Measurements from ENCODE around the gene SYNJ1.
"Not testable (repeated sequence)": the region's sequence is repeated elsewhere in the genome, so short reads cannot be mapped to it uniquely, and the experiment has no call there.

Gene SYNJ1

GRCh38 chr21:32739946-32740345 lies 12.1 kb upstream of the SYNJ1 start:
- DNase-seq (ENCODE audit: low read depth in 2 of 2), result no peak

GRCh38 chr21:32736083-32736482 lies 8.3 kb upstream of the SYNJ1 start:
- DNase-seq (ENCODE audit: low read depth in 2 of 2), result not testable (repeated sequence)

- DNase-seq (ENCODE audit: low read depth in 2 of 2), result no peak
Observed at GRCh38 chr21:32735524-32735923, 7.7 kb upstream of the SYNJ1 start.

- no peak for DNase-seq (ENCODE audit: low read depth in 2 of 2)
Observed at GRCh38 chr21:32733990-32734613, 6.3 kb upstream of the SYNJ1 start.

- peak in 1 of 2 donors; percentile 30 for DNase-seq (ENCODE audit: low read depth in 2 of 2)
Observed at GRCh38 chr21:32733356-32733755, 5.5 kb upstream of the SYNJ1 start.

GRCh38 chr21:32732544-32732943 lies 4.7 kb upstream of the SYNJ1 start:
- no peak for DNase-seq (ENCODE audit: low read depth in 2 of 2)

- DNase-seq (ENCODE audit: low read depth in 2 of 2), result no peak
Observed at GRCh38 chr21:32728848-32729247, 1.0 kb upstream of the SYNJ1 start.

GRCh38 chr21:32728456-32728839 lies 635 bp upstream of the SYNJ1 start:
- DNase-seq (ENCODE audit: low read depth in 2 of 2), result no peak

GRCh38 chr21:32726839-32727686 lies 750 bp downstream of the SYNJ1 start:
- no peak for DNase-seq (ENCODE audit: low read depth in 2 of 2)

GRCh38 chr21:32719085-32719484 lies 8.7 kb downstream of the SYNJ1 start:
- DNase-seq (ENCODE audit: low read depth in 2 of 2), result no peak

- no peak for DNase-seq (ENCODE audit: low read depth in 2 of 2)
Observed at GRCh38 chr21:32717851-32718316, 9.9 kb downstream of the SYNJ1 start.

GRCh38 chr21:32716486-32716885 lies 11.3 kb downstream of the SYNJ1 start:
- no peak for DNase-seq (ENCODE audit: low read depth in 2 of 2)

GRCh38 chr21:32713726-32714125 lies 14.1 kb downstream of the SYNJ1 start:
- DNase-seq (ENCODE audit: low read depth in 2 of 2), result no peak

GRCh38 chr21:32712641-32713040 lies 15.2 kb downstream of the SYNJ1 start:
- no peak for DNase-seq (ENCODE audit: low read depth in 2 of 2)

GRCh38 chr21:32712043-32712442 lies 15.8 kb downstream of the SYNJ1 start:
- no peak for DNase-seq (ENCODE audit: low read depth in 2 of 2)

- no peak for DNase-seq (ENCODE audit: low read depth in 2 of 2)
Observed at GRCh38 chr21:32710987-32711386, 16.8 kb downstream of the SYNJ1 start.

- no peak for DNase-seq (ENCODE audit: low read depth in 2 of 2)
Observed at GRCh38 chr21:32710069-32710784, 17.6 kb downstream of the SYNJ1 start.

GRCh38 chr21:32708069-32708468 lies 19.7 kb downstream of the SYNJ1 start:
- no peak for DNase-seq (ENCODE audit: low read depth in 2 of 2)

GRCh38 chr21:32705901-32706300 lies 21.9 kb downstream of the SYNJ1 start:
- DNase-seq (ENCODE audit: low read depth in 2 of 2), result no peak

GRCh38 chr21:32705139-32705538 lies 22.7 kb downstream of the SYNJ1 start:
- no peak for DNase-seq (ENCODE audit: low read depth in 2 of 2)

- DNase-seq (ENCODE audit: low read depth in 2 of 2), result no peak
Observed at GRCh38 chr21:32702702-32703101, 25.1 kb downstream of the SYNJ1 start.

- no peak for DNase-seq (ENCODE audit: low read depth in 2 of 2)
Observed at GRCh38 chr21:32698971-32699693, 28.7 kb downstream of the SYNJ1 start.

Data from activated CD4-positive, alpha-beta T cell treated with anti-CD3 and anti-CD28 coated beads for 24 hours (primary cell).